HCT116 (cell line): ENCODE results near the gene PKD2L2. TPM values are rescaled to one million over a fixed set of nuclear protein-coding genes. Genes with fewer than 3 reads are reported as not detected.

Experiments
- ATAC-seq: fragments of 200-7000 bp; cut with Tn5 transposase; 2 replicates; pipeline ENCODE4 v1.9.1; 2020; ENCODE audit warnings: mild to moderate bottlenecking, moderate library complexity
- BruUV-seq: library from RNA; stranded (reverse); fragments of 400-500 nt; replicated peaks from 2 replicates; lab custom pipeline; 2021; lab: Mats Ljungman, UMichigan
- CTCF ChIA-PET: fragments of 300-600 bp; sonication (Branson Sonifier 250); formaldehyde crosslinking; loops from one replicate; lab custom pipeline; 2021; ENCODE audit warnings: antibody characterized with exemption; lab: Charles Lee
- POLR2A ChIA-PET: fragments of 300-600, 350-600 bp; sonication (Branson Sonifier 250); formaldehyde crosslinking; loops from one replicate; lab custom pipeline; 2021; ENCODE audit warnings: antibody characterized with exemption; lab: Charles Lee
- RAD21 ChIA-PET, 2 experiments: fragments of 300-600 bp; sonication (Branson Sonifier 250); formaldehyde crosslinking; loops; one replicate each; lab custom pipeline; 2023; ENCODE audit warnings: low total read pairs in 2 of 2; ENCODE audit not compliant: uncharacterized antibody in 2 of 2, unreplicated experiment in 2 of 2, low non-redundant PET in 1 of 2; lab: Charles Lee
- DNase-seq: peaks from one replicate; pipeline ENCODE4 v3.0.0-alpha.2; 2010; ENCODE audit warnings: low read depth, low spot score
- H2AFZ ChIP-seq: fragments of 200-600 bp; shearing (Covaris generic), sonication (generic); 2 replicates; pipeline ENCODE4 v1.6.1; 2017; ENCODE audit warnings: low read depth, mixed run types, mixed read lengths, antibody characterized with exemption, low read length; ENCODE audit not compliant: poor library complexity, severe bottlenecking
- H3K27ac ChIP-seq: 2 replicates; pipeline ENCODE4 v1.5.1; 2012; ENCODE audit warnings: low read depth, low read length
- H3K27me3 ChIP-seq: fragments of 200-600 bp; sonication (generic); 2 replicates; pipeline ENCODE4 v1.6.1; 2016; ENCODE audit warnings: mixed run types, low read length, mixed read lengths; ENCODE audit not compliant: insufficient read depth
- H3K36me3 ChIP-seq, 2 experiments: fragments of 200-500 bp in 1 of 2; fragments of 200-600 bp in 1 of 2; sonication (Bioruptor generic) in 1 of 2; sonication (generic) in 1 of 2; 2 replicates each; pipeline versions ENCODE4 v1.5.1 to v1.6.1; 2014 to 2016; ENCODE audit warnings: low read length in 2 of 2, inconsistent platforms in 1 of 2, mixed read lengths in 1 of 2, mixed run types in 1 of 2; ENCODE audit not compliant: insufficient read depth in 2 of 2, control insufficient read depth in 1 of 2
- H3K4me1 ChIP-seq, 2 experiments: fragments of 200-600 bp in 1 of 2; sonication (generic) in 1 of 2; 2 replicates each; pipeline versions ENCODE4 v1.5.1 to v1.6.1; 2012 to 2017; ENCODE audit warnings: low read length in 2 of 2, inconsistent platforms in 1 of 2, mild to moderate bottlenecking in 1 of 2, mixed read lengths in 1 of 2, mixed run types in 1 of 2, moderate library complexity in 1 of 2; ENCODE audit not compliant: insufficient read depth in 2 of 2, control insufficient read depth in 1 of 2
- H3K4me2 ChIP-seq: fragments of 200-600 bp; sonication (generic); 2 replicates; pipeline ENCODE4 v1.6.1; 2017; ENCODE audit warnings: mixed run types, low read length, mixed read lengths
- H3K4me3 ChIP-seq, 2 experiments: fragments of 200-600 bp in 1 of 2; sonication (generic) in 1 of 2; replicated peaks in 1 of 2; 2 replicates each; pipeline ENCODE4 v1.5.1; 2011 to 2016; ENCODE audit warnings: low read length in 2 of 2, control low read depth in 1 of 2, low read depth in 1 of 2, mild to moderate bottlenecking in 1 of 2, mixed read lengths in 1 of 2, mixed run types in 1 of 2
- H3K79me2 ChIP-seq: fragments of 200-600 bp; sonication (generic); 2 replicates; pipeline ENCODE4 v1.6.1; 2017; ENCODE audit warnings: mild to moderate bottlenecking, mixed run types, low read length, moderate library complexity, mixed read lengths; ENCODE audit not compliant: insufficient read depth
- H3K9ac ChIP-seq: fragments of 200-600 bp; sonication (generic); 2 replicates; pipeline ENCODE4 v1.6.1; 2016; ENCODE audit warnings: low read length, mixed read lengths
- H3K9me2 ChIP-seq: fragments of 200-600 bp; sonication (generic), shearing (Covaris generic); 2 replicates; pipeline ENCODE4 v1.6.1; 2017; ENCODE audit warnings: mixed run types, mild to moderate bottlenecking, moderate library complexity; ENCODE audit not compliant: insufficient read depth
- H3K9me3 ChIP-seq, 2 experiments: fragments of 200-500 bp in 1 of 2; fragments of 200-600 bp in 1 of 2; sonication (Bioruptor generic) in 1 of 2; sonication (generic) in 1 of 2; 2 replicates each; pipeline ENCODE4 v1.6.1; 2014 to 2017; ENCODE audit warnings: low read length in 2 of 2, mixed read lengths in 2 of 2, inconsistent platforms in 1 of 2, low read depth in 1 of 2, mild to moderate bottlenecking in 1 of 2, mixed run types in 1 of 2, moderate library complexity in 1 of 2; ENCODE audit not compliant: control insufficient read depth in 1 of 2, insufficient read depth in 1 of 2
- H4K20me1 ChIP-seq: fragments of 200-600 bp; sonication (generic), shearing (Covaris generic); 2 replicates; pipeline ENCODE4 v1.6.1; 2017; ENCODE audit warnings: mixed run types, mild to moderate bottlenecking, moderate library complexity; ENCODE audit not compliant: insufficient read depth
- ATF3 ChIP-seq: IDR thresholded peaks from 2 replicates; pipeline ENCODE4 v1.6.1; 2012
- CEBPB ChIP-seq: IDR thresholded peaks from 2 replicates; pipeline ENCODE4 v1.6.1; 2012; ENCODE audit warnings: low read depth
- CTCF ChIP-seq, 3 experiments: fragments of 200-600 bp in 1 of 3; sonication (generic) in 1 of 3; IDR thresholded peaks in 2 of 3; conservative IDR thresholded peaks in 1 of 3; 2 replicates each; pipeline ENCODE4 v1.5.1; 2012 to 2017; ENCODE audit warnings: low read depth in 2 of 3, low read length in 2 of 3, antibody characterized with exemption in 1 of 3, borderline replicate concordance in 1 of 3, control low read depth in 1 of 3, mild to moderate bottlenecking in 1 of 3, mixed read lengths in 1 of 3, mixed run types in 1 of 3, moderate library complexity in 1 of 3; ENCODE audit not compliant: insufficient read depth in 1 of 3
- ELF1 ChIP-seq: IDR thresholded peaks from 2 replicates; pipeline ENCODE4 v1.6.1; 2012; ENCODE audit warnings: low read depth, borderline replicate concordance
- EZH2 ChIP-seq: fragments of 200-600 bp; sonication (generic); IDR thresholded peaks from 2 replicates; pipeline ENCODE4 v1.6.1; 2017; ENCODE audit warnings: antibody characterized with exemption, mixed run types
- JUND ChIP-seq: IDR thresholded peaks from 2 replicates; pipeline ENCODE4 v1.6.1; 2012
- MAX ChIP-seq: IDR thresholded peaks from 2 replicates; pipeline ENCODE4 v1.6.1; 2012
- REST ChIP-seq: IDR thresholded peaks from 2 replicates; pipeline ENCODE4 v1.6.1; 2012; ENCODE audit warnings: low read depth
- SIN3A ChIP-seq: IDR thresholded peaks from 2 replicates; pipeline ENCODE4 v1.6.1; 2012; ENCODE audit warnings: low read depth
- SP1 ChIP-seq: IDR thresholded peaks from 2 replicates; pipeline ENCODE4 v1.6.1; 2012; ENCODE audit warnings: low read depth
- TCF7L2 ChIP-seq: IDR thresholded peaks from 2 replicates; pipeline ENCODE4 v1.7.0; 2011; ENCODE audit warnings: borderline replicate concordance, inconsistent platforms; ENCODE audit not compliant: insufficient read depth, insufficient read length; ENCODE audit errors: extremely low read depth
- ZBTB33 ChIP-seq: IDR thresholded peaks from 2 replicates; pipeline ENCODE4 v1.6.1; 2011; ENCODE audit warnings: mild to moderate bottlenecking, low read length, moderate library complexity; ENCODE audit not compliant: insufficient replicate concordance; ENCODE audit errors: extremely low read depth
- ZFX ChIP-seq: fragments of 450-650 bp; IDR thresholded peaks from 2 replicates; pipeline ENCODE4 v1.6.1; 2017
- intact Hi-C: fragments of 100-400 bp; cut with micrococcal nuclease; formaldehyde crosslinking; loops from 2 replicates; pipeline ENCODE4 v1.10.0; 2022
- total RNA-seq: library from RNA; stranded (reverse); gene quantifications from one replicate; pipeline ENCODE4 v1.2.1, GENCODE V29; 2021; ENCODE audit not compliant: unreplicated experiment

Gene PKD2L2
- total RNA-seq, 1 experiment from 2014 or later, result not detected

- intact Hi-C loops, result no loop called here
- H4K20me1 ChIP-seq, result no peaks in the 10 kb centered on the region
- no peaks in the 10 kb centered on the region for H3K79me2 ChIP-seq
- H2AFZ ChIP-seq, result no peak overlapping the region
- CTCF ChIA-PET, result interaction anchor here (1.3 kb wide), 1 partner anchor 97 kb away, joined by 3 read pairs; no protein-coding TSS in a partner anchor
- no peak for TF ChIP-seq ZBTB33
- TF ChIP-seq ZFX, result no peak
- H3K9ac ChIP-seq, result no peak overlapping the region
- POLR2A ChIA-PET, result no interaction called here
- no peak overlapping the region for H3K27ac ChIP-seq
- no TSS peak for BruUV-seq
- no peak overlapping the region for H3K4me3 ChIP-seq
- no peak overlapping the region for H3K4me2 ChIP-seq
- ATAC-seq, result no peak
- H3K4me1 ChIP-seq, result no peaks in the 10 kb centered on the region
- H3K9me2 ChIP-seq, result no peaks in the 10 kb centered on the region
- H3K9me3 ChIP-seq, result no peaks in the 10 kb centered on the region
- H3K27me3 ChIP-seq, result no peaks in the 10 kb centered on the region
- no peaks in the 10 kb centered on the region for H3K36me3 ChIP-seq
- DNase-seq, result no peak
- RAD21 ChIA-PET, result no interaction called here
Observed at GRCh38 chr5:137876101-137876500, 13.2 kb upstream of the PKD2L2 start.

GRCh38 chr5:137880313-137880712 is 8.9 kb upstream of the PKD2L2 start:
- Histone ChIP-seq H3K79me2 (no peaks in the 10 kb centered on the region), H2AFZ (no peak overlapping the region), H3K9me3 (no peaks in the 10 kb centered on the region), H3K4me2 (no peak overlapping the region), H3K9me2 (no peaks in the 10 kb centered on the region), H3K36me3 (no peaks in the 10 kb centered on the region), H4K20me1 (no peaks in the 10 kb centered on the region), H3K27me3 (no peaks in the 10 kb centered on the region), H3K4me3 (no peak overlapping the region), H3K4me1 (no peaks in the 10 kb centered on the region), H3K9ac (no peak overlapping the region), H3K27ac (no peak overlapping the region)
- CTCF ChIA-PET, result no interaction called here
- intact Hi-C loops, result no loop called here
- RAD21 ChIA-PET, result no interaction called here
- BruUV-seq, result no TSS peak
- ATAC-seq, result no peak
- POLR2A ChIA-PET, result no interaction called here
- DNase-seq, result no peak
- no peak for TF ChIP-seq EZH2
- no peak for TF ChIP-seq CTCF (IDR thresholded peaks at IDR 0.05 in 2 of 3, conservative IDR thresholded peaks at IDR 0.05 in 1 of 3; ENCODE audit: borderline replicate concordance in 1 of 3, insufficient read depth in 1 of 3, low read depth in 2 of 3, low read length in 2 of 3)
- no peak for TF ChIP-seq CEBPB
- TF ChIP-seq MAX, result no peak
- TF ChIP-seq SP1, result no peak
- no peak for TF ChIP-seq ELF1
- no peak for TF ChIP-seq REST
- no peak for TF ChIP-seq SIN3A
- TF ChIP-seq JUND, result no peak
- no peak for TF ChIP-seq ATF3
- TF ChIP-seq TCF7L2, result no peak
